ENCODE measurements around the gene STOML3. TPM values are rescaled to one million over a fixed set of nuclear protein-coding genes. Genes with fewer than 3 reads are reported as not detected.

Gene STOML3
- total RNA-seq, result not detected

- Histone ChIP-seq H3K27me3 (no peaks in the 10 kb centered on the region), H3K4me3 (no peak within 1 kb of the TSS), H3K27ac (no peak within 1 kb of the TSS), H3K4me1 (no peaks in the 10 kb centered on the region), H3K9me3 (no peaks in the 10 kb centered on the region), H3K36me3 (no peaks in the 10 kb centered on the region)
- TF ChIP-seq CTCF (IDR thresholded peaks at IDR 0.05), result no peak
- no peak for TF ChIP-seq POLR2A (IDR thresholded peaks at IDR 0.05)
- no peak for TF ChIP-seq EP300 (IDR thresholded peaks at IDR 0.05)
- DNase-seq (ENCODE audit: low spot score in 2 of 2), result no peak
Measured at GRCh38 chr13:38990693-38991092, at the start of gene STOML3. STOML3 (minus strand) TSS chr13:38990831; CDS start chr13:38990721, 110 bp downstream.

GRCh38 chr13:39040206-39040605 is 49.6 kb upstream of the STOML3 start:
- Histone ChIP-seq H3K36me3 (peaks cover 0 to 30% (median 0%) of the 10 kb centered on the region in 3 donors), H3K4me3 (peak overlapping the region in 1 of 4 donors; percentile 4), H3K27me3 (no peaks in the 10 kb centered on the region), H3K27ac (peak overlapping the region in 2 of 4 donors; percentile 18 to 65), H3K4me1 (peaks cover 0 to 50% (median 31%) of the 10 kb centered on the region in 4 donors), H3K9me3 (no peaks in the 10 kb centered on the region)
- 23 to 31% methylated on average over 1 of the region's 1 CpG for WGBS, 2 donors
- DNase-seq (ENCODE audit: low spot score in 2 of 2), result no peak
- no peak for TF ChIP-seq CTCF (IDR thresholded peaks at IDR 0.05)
- peak in 1 of 2 donors; percentile 24 for TF ChIP-seq EP300 (IDR thresholded peaks at IDR 0.05)

- TF ChIP-seq POLR2A (IDR thresholded peaks at IDR 0.05), result no peak
- 18 to 21% methylated on average over 7 of the region's 7 CpGs for WGBS, 2 donors
- no peak for DNase-seq (ENCODE audit: low spot score in 2 of 2)
- peak overlapping the region; percentile 49 to 89 (median 86) for H3K27ac ChIP-seq
- no peaks in the 10 kb centered on the region for H3K27me3 ChIP-seq
- H3K4me1 ChIP-seq, result peaks cover 0 to 61% (median 36%) of the 10 kb centered on the region in 4 donors
- no peaks in the 10 kb centered on the region for H3K9me3 ChIP-seq
- peak overlapping the region; percentile 70 to 89 (median 76) for H3K4me3 ChIP-seq
- H3K36me3 ChIP-seq, result peaks cover 0 to 18% (median 0%) of the 10 kb centered on the region in 3 donors
Measured at GRCh38 chr13:39039041-39039440, 48.4 kb upstream of the STOML3 start.

GRCh38 chr13:39038569-39039030 is 48.0 kb upstream of the STOML3 start:
- TF ChIP-seq EP300 (IDR thresholded peaks at IDR 0.05) (no peak), POLR2A (IDR thresholded peaks at IDR 0.05) (no peak), CTCF (IDR thresholded peaks at IDR 0.05) (no peak)
- no peaks in the 10 kb centered on the region for H3K9me3 ChIP-seq
- DNase-seq (ENCODE audit: low spot score in 2 of 2), result no peak
- peak overlapping the region; percentile 70 to 89 (median 76) for H3K4me3 ChIP-seq
- peaks cover 0 to 14% (median 0%) of the 10 kb centered on the region in 3 donors for H3K36me3 ChIP-seq
- H3K27me3 ChIP-seq, result no peaks in the 10 kb centered on the region
- peak overlapping the region; percentile 49 to 89 (median 86) for H3K27ac ChIP-seq
- 0 to 2% methylated on average over 14 to 15 of the region's 15 CpGs for WGBS, 2 donors
- H3K4me1 ChIP-seq, result peaks cover 0 to 66% (median 36%) of the 10 kb centered on the region in 4 donors

- H3K4me3 ChIP-seq, result peak within 1 kb of the TSS; percentile 70 to 89 (median 76)
- peaks cover 0 to 10% (median 0%) of the 10 kb centered on the region in 3 donors for H3K36me3 ChIP-seq
- TF ChIP-seq EP300 (IDR thresholded peaks at IDR 0.05) (peak; percentile 57 to 91), CTCF (IDR thresholded peaks at IDR 0.05) (peak in 2 of 5 experiments; percentile 43 to 60), POLR2A (IDR thresholded peaks at IDR 0.05) (peak in 1 of 2 donors; percentile 42)
- peak; percentile 88 to 92 for DNase-seq (ENCODE audit: low spot score in 2 of 2)
- peak within 1 kb of the TSS; percentile 49 to 89 (median 86) for H3K27ac ChIP-seq
- no peaks in the 10 kb centered on the region for H3K9me3 ChIP-seq
- WGBS, 2 donors, result 0 to 1% methylated on average over 21 to 23 of the region's 41 CpGs
- no peaks in the 10 kb centered on the region for H3K27me3 ChIP-seq
- peaks cover 0 to 71% (median 36%) of the 10 kb centered on the region in 4 donors for H3K4me1 ChIP-seq
Measured at GRCh38 chr13:39037880-39038568, 47.4 kb upstream of the STOML3 start, which contains the start of the genes NHLRC3 and PROSER1. NHLRC3 (plus strand) TSS chr13:39038456; CDS start chr13:39038640, 184 bp downstream. PROSER1 (minus strand) TSS chr13:39038089; CDS start chr13:39037242, 847 bp downstream.
